HFFc6 (cell line): ENCODE results near the gene TBPL1. TPM values are rescaled to one million over a fixed set of nuclear protein-coding genes. Genes with fewer than 3 reads are reported as not detected.

Source experiments
- DNase-seq: peaks from one replicate; pipeline ENCODE4 v3.0.0-alpha.2; 2018
- H3K27ac Mint-ChIP-seq: 2 replicates; pipeline ENCODE4 v1.8.0; 2020; ENCODE audit warnings: mild to moderate bottlenecking, mixed read lengths
- H3K27me3 Mint-ChIP-seq: 2 replicates; pipeline ENCODE4 v1.8.0; 2021; ENCODE audit warnings: mild to moderate bottlenecking, moderate library complexity, mixed read lengths; ENCODE audit not compliant: insufficient read depth
- H3K36me3 Mint-ChIP-seq: 2 replicates; pipeline ENCODE4 v1.8.0; 2021; ENCODE audit warnings: low read depth, mixed read lengths
- H3K4me1 Mint-ChIP-seq: 2 replicates; pipeline ENCODE4 v1.8.0; 2020; ENCODE audit warnings: low read depth, mixed read lengths
- H3K4me3 Mint-ChIP-seq: 2 replicates; pipeline ENCODE4 v1.8.0; 2020; ENCODE audit warnings: mild to moderate bottlenecking, moderate library complexity, mixed read lengths
- H3K9me3 Mint-ChIP-seq: 2 replicates; pipeline ENCODE4 v1.8.0; 2020; ENCODE audit warnings: mild to moderate bottlenecking, mixed read lengths
- total RNA-seq, 6 experiments: library from RNA; stranded (reverse); fragmentation: NEBNext Ultra II Directional; extraction: Animal tissue kit (Norgen Biotek cat#: 25700); gene quantifications; 2 replicates in 1 of 6; 3 replicates in 5 of 6; pipeline ENCODE4 v1.2.3, GENCODE V29; 2021
- TF ChIP-seq, protein P1 (sequence below): fragments of 200-600 bp; sonication (generic); IDR thresholded peaks from 2 replicates; pipeline ENCODE4 v1.5.0; 2021; ENCODE audit warnings: antibody characterized with exemption, mild to moderate bottlenecking

Gene TBPL1
- total RNA-seq, 6 experiments from 2014 or later = 30.7 to 40.6 (median 34.0) TPM

DNA sequence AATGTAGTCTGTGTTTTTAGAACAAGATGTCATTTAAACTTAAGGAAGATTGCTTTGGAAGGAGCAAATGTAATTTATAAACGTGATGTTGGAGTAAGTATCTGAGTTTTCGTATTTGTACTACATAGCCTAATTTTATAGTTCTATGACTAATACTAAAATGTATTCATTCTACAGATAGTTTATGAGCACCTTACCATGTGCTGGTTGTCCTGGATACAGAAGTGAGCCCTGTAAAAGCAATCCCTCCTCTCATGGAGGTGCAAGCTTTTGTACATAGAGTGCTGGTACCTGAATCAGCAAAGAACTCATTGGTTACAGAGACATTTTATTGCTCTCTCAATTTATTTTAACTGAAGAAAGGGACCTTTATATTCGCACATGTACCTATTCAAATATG lies 27.1 kb downstream of the TBPL1 start:
- no peak for DNase-seq
- Mint-ChIP-seq H3K4me3 (no peak overlapping the region), H3K36me3 (peaks cover 17% of the 10 kb centered on the region), H3K27ac (no peak overlapping the region), H3K9me3 (no peaks in the 10 kb centered on the region), H3K4me1 (peaks cover 43% of the 10 kb centered on the region), H3K27me3 (no peaks in the 10 kb centered on the region; the same call in 1 of the 2 replicates)
- TF ChIP-seq, protein P1, sequence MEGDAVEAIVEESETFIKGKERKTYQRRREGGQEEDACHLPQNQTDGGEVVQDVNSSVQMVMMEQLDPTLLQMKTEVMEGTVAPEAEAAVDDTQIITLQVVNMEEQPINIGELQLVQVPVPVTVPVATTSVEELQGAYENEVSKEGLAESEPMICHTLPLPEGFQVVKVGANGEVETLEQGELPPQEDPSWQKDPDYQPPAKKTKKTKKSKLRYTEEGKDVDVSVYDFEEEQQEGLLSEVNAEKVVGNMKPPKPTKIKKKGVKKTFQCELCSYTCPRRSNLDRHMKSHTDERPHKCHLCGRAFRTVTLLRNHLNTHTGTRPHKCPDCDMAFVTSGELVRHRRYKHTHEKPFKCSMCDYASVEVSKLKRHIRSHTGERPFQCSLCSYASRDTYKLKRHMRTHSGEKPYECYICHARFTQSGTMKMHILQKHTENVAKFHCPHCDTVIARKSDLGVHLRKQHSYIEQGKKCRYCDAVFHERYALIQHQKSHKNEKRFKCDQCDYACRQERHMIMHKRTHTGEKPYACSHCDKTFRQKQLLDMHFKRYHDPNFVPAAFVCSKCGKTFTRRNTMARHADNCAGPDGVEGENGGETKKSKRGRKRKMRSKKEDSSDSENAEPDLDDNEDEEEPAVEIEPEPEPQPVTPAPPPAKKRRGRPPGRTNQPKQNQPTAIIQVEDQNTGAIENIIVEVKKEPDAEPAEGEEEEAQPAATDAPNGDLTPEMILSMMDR = no peak

DNA sequence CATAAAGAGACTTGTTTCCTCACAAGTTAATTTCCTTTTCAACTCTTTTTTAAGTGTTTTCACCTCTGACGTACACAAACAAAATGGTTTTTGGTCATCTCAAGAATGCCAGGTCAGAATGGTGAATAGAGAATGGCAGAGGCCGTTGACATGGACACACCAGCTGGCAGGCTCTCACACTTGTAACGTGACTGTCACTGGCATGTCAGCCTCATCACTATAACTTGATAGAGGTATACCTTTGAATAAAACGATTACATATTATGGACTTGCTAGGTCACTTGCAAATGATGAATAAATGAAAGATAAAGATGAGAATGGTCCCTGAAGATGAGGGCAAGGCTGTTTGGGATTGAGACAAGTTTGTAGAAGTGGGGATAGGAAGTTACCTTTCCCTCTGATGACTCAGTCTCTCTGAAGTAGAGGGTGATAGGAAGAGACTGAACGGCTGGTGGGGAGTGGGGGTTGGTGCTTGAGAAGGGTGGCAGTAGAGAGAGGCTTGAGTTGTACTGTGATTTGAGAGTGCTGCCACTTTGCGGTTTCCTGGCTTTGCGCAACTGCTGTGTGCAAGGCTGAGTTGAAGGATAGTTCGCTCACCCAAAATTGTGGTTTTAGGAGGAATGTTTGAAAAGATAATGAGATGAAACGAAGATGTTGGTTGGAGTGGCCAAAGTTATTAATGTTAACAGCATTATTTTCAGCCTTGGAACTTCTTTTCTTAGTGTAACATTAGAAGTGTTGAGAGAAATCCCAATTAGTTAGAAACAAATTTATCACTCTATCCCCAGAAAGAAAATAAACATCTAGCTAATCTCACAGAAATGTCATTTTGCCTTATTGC lies 30.3 kb downstream of the TBPL1 start:
- H3K36me3 Mint-ChIP-seq = peaks cover 42% of the 10 kb centered on the region
- no peaks in the 10 kb centered on the region for H3K9me3 Mint-ChIP-seq
- TF ChIP-seq, protein P1 = no peak
- H3K27me3 Mint-ChIP-seq = no peaks in the 10 kb centered on the region; the same call in 1 of the 2 replicates
- H3K4me1 Mint-ChIP-seq = peaks cover 32% of the 10 kb centered on the region
- DNase-seq = no peak
- H3K4me3 Mint-ChIP-seq = no peak overlapping the region; the same call in 1 of the 2 replicates
- H3K27ac Mint-ChIP-seq = no peak overlapping the region

DNA sequence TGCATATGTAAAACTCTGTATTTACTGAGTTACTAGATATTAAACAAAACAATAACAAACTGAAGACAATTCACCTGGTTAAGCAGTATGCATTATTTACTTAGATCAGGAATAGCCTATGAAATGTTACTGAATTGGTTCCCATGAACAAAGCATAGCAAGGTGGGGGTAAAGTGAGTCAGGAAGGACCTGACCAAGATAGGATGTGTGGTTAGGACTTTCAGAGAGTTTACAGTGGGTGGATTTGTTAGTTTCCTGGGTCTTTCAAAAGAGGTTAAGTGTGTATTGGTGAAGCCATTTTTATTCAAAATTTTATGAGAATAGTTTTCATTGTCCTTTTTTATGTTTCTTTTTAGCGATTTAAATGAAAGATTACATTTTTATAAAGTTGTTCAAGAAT lies 32.9 kb downstream of the TBPL1 start:
- Mint-ChIP-seq H3K4me1 (peaks cover 19% of the 10 kb centered on the region), H3K27me3 (no peaks in the 10 kb centered on the region; the same call in 1 of the 2 replicates), H3K4me3 (no peak overlapping the region), H3K9me3 (no peaks in the 10 kb centered on the region), H3K36me3 (peaks cover 55% of the 10 kb centered on the region), H3K27ac (no peak overlapping the region)
- no peak for DNase-seq
- TF ChIP-seq, protein P1 = no peak

DNA sequence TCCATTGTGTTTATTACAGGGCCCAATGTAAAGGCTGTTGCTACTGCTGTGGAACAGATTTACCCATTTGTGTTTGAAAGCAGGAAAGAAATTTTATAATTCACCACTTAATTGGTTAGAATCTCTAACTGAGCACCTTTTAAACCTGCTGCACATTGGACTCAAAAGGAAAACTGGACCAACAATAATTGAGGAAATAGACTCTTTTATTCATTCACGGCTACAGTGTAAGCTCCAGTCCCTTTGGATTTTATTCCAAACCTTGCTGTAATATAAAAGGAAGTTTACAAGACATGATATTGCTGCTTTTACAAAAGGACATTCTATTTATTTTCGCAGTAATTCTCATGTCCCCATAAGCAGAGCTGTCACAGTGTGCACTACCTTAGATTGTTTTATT lies 33.9 kb downstream of the TBPL1 start:
- no peak for DNase-seq
- TF ChIP-seq, protein P1 = no peak
- H3K9me3 Mint-ChIP-seq = no peaks in the 10 kb centered on the region
- no peak overlapping the region for H3K4me3 Mint-ChIP-seq
- peaks cover 19% of the 10 kb centered on the region for H3K4me1 Mint-ChIP-seq
- H3K27ac Mint-ChIP-seq = no peak overlapping the region
- H3K27me3 Mint-ChIP-seq = no peaks in the 10 kb centered on the region; the same call in 1 of the 2 replicates
- H3K36me3 Mint-ChIP-seq = peaks cover 50% of the 10 kb centered on the region

DNA sequence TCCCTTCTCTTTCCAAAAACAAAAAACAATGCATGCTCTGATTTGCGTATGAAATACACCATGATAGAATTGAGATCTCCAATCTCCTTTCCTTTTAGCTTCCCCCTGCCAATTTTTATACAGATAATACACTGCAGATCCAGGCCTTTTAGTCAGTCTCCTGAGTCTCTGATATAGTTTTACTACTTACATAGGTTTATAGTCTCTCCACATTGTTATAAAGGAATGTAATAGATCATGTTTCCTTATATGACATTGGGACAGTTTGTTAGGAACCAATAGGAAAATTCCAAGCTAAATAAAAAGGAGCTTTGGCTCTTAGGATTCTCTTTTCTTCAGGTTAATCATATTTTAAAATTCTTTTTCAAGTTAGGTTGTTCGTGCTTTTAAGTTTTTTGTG lies 36.5 kb downstream of the TBPL1 start:
- Mint-ChIP-seq H3K27me3 (no peaks in the 10 kb centered on the region), H3K36me3 (peaks cover 41% of the 10 kb centered on the region), H3K4me1 (peaks cover 7% of the 10 kb centered on the region), H3K9me3 (no peaks in the 10 kb centered on the region), H3K4me3 (no peak overlapping the region), H3K27ac (no peak overlapping the region)
- no peak for DNase-seq
- TF ChIP-seq, protein P1 = no peak
